GM13977 (cell line): Measurements from ENCODE around the gene RACGAP1.

Experiments used
- DNase-seq: peaks from one replicate; pipeline ENCODE4 v3.0.0; 2012; ENCODE audit warnings: low spot score
- CTCF ChIP-seq: IDR thresholded peaks from 2 replicates; pipeline ENCODE4 v1.5.1; 2012; ENCODE audit warnings: mild to moderate bottlenecking, control low read depth; ENCODE audit not compliant: insufficient read depth; ENCODE audit errors: extremely low read depth, missing control alignments
- in situ Hi-C: fragments of 300-500 bp; cut with MboI; formaldehyde crosslinking; loops from one replicate; pipeline ENCODE4 v1.12.0; 2022; ENCODE audit warnings: low sequenced_read_pairs, low pct_unique_long_range_greater_than_20kb, mixed read lengths, inconsistent platforms; ENCODE audit not compliant: unreplicated experiment

The RACGAP1 gene

GRCh38 chr12:49939707-49940106 lies 85.6 kb downstream of the RACGAP1 start:
- DNase-seq: no peak
- TF ChIP-seq CTCF: no peak
- in situ Hi-C loops: no loop called here

GRCh38 chr12:49939307-49939706 lies 86.0 kb downstream of the RACGAP1 start:
- in situ Hi-C loops: no loop called here
- no peak for TF ChIP-seq CTCF
- no peak for DNase-seq
